ENCODE data around the gene SPRY2.

The SPRY2 gene

DNA sequence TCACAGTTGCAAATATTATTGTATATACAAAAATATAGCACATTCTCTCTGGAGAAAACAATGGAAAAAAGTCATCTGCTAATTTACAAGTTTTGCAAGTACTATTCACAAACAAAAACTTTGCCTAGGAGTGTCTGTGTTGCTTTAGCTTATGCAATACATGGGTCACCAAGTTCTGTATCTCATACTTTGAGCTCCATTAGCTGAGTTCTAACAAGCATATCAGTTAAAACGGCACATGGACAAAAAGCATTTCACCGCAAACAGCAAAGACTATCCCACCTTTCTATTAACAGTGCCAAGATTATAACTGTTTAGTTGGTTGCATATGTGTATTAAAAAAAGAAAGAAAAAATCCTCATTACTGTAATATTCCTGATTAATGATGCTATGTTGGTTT lies 4.6 kb downstream of the SPRY2 start:
- Histone ChIP-seq H3K9me3 (ENCODE audit: control insufficient read depth, insufficient read depth, low read length) (no peaks in the 10 kb centered on the region), H3K4me1 (ENCODE audit: control insufficient read depth, insufficient read depth, low read length) (peaks cover 8% of the 10 kb centered on the region), H3K9ac (ENCODE audit: low read depth, low read length) (no peak overlapping the region), H3K27me3 (ENCODE audit: control insufficient read depth, insufficient read depth, low read length) (no peaks in the 10 kb centered on the region), H3K4me3 (ENCODE audit: low read depth, low read length) (peak overlapping the region; percentile 99), H3K36me3 (ENCODE audit: control insufficient read depth, insufficient read depth, low read length) (peaks cover 12% of the 10 kb centered on the region)

- Histone ChIP-seq H3K9ac (ENCODE audit: low read depth, low read length) (no peak overlapping the region), H3K4me3 (ENCODE audit: low read depth, low read length) (no peak overlapping the region)
Measured at GRCh38 chr13:80334597-80335260, 6.2 kb downstream of the SPRY2 start.

GRCh38 chr13:80331984-80332383 lies 8.9 kb downstream of the SPRY2 start:
- Histone ChIP-seq H3K9me3 (ENCODE audit: control insufficient read depth, insufficient read depth, low read length) (no peaks in the 10 kb centered on the region), H3K36me3 (ENCODE audit: control insufficient read depth, insufficient read depth, low read length) (peaks cover 4% of the 10 kb centered on the region), H3K27me3 (ENCODE audit: control insufficient read depth, insufficient read depth, low read length) (no peaks in the 10 kb centered on the region), H3K4me3 (ENCODE audit: low read depth, low read length) (no peak overlapping the region), H3K4me1 (ENCODE audit: control insufficient read depth, insufficient read depth, low read length) (peaks cover 6% of the 10 kb centered on the region), H3K9ac (ENCODE audit: low read depth, low read length) (no peak overlapping the region)

More at GRCh38 chr13:80334597-80335260, 6.2 kb downstream of the SPRY2 start:
- peaks cover 8% of the 10 kb centered on the region for H3K4me1 ChIP-seq (ENCODE audit: control insufficient read depth, insufficient read depth, low read length)
- H3K9me3 ChIP-seq (ENCODE audit: control insufficient read depth, insufficient read depth, low read length) = no peaks in the 10 kb centered on the region
- peaks cover 12% of the 10 kb centered on the region for H3K36me3 ChIP-seq (ENCODE audit: control insufficient read depth, insufficient read depth, low read length)
- no peaks in the 10 kb centered on the region for H3K27me3 ChIP-seq (ENCODE audit: control insufficient read depth, insufficient read depth, low read length)

GRCh38 chr13:80329250-80329649 lies 11.7 kb downstream of the SPRY2 start:
- Histone ChIP-seq H3K27me3 (ENCODE audit: control insufficient read depth, insufficient read depth, low read length) (no peaks in the 10 kb centered on the region), H3K4me1 (ENCODE audit: control insufficient read depth, insufficient read depth, low read length) (no peaks in the 10 kb centered on the region), H3K36me3 (ENCODE audit: control insufficient read depth, insufficient read depth, low read length) (no peaks in the 10 kb centered on the region)

GRCh38 chr13:80319004-80319403 lies 21.9 kb downstream of the SPRY2 start:
- Histone ChIP-seq H3K36me3 (ENCODE audit: control insufficient read depth, insufficient read depth, low read length) (no peaks in the 10 kb centered on the region), H3K9me3 (ENCODE audit: control insufficient read depth, insufficient read depth, low read length) (no peaks in the 10 kb centered on the region), H3K4me3 (ENCODE audit: low read depth, low read length) (no peak overlapping the region), H3K27me3 (ENCODE audit: control insufficient read depth, insufficient read depth, low read length) (no peaks in the 10 kb centered on the region), H3K4me1 (ENCODE audit: control insufficient read depth, insufficient read depth, low read length) (no peaks in the 10 kb centered on the region), H3K9ac (ENCODE audit: low read depth, low read length) (no peak overlapping the region)

More at GRCh38 chr13:80329250-80329649, 11.7 kb downstream of the SPRY2 start:
- H3K4me3 ChIP-seq (ENCODE audit: low read depth, low read length) = no peak overlapping the region
- no peaks in the 10 kb centered on the region for H3K9me3 ChIP-seq (ENCODE audit: control insufficient read depth, insufficient read depth, low read length)
- H3K9ac ChIP-seq (ENCODE audit: low read depth, low read length) = no peak overlapping the region

DNA sequence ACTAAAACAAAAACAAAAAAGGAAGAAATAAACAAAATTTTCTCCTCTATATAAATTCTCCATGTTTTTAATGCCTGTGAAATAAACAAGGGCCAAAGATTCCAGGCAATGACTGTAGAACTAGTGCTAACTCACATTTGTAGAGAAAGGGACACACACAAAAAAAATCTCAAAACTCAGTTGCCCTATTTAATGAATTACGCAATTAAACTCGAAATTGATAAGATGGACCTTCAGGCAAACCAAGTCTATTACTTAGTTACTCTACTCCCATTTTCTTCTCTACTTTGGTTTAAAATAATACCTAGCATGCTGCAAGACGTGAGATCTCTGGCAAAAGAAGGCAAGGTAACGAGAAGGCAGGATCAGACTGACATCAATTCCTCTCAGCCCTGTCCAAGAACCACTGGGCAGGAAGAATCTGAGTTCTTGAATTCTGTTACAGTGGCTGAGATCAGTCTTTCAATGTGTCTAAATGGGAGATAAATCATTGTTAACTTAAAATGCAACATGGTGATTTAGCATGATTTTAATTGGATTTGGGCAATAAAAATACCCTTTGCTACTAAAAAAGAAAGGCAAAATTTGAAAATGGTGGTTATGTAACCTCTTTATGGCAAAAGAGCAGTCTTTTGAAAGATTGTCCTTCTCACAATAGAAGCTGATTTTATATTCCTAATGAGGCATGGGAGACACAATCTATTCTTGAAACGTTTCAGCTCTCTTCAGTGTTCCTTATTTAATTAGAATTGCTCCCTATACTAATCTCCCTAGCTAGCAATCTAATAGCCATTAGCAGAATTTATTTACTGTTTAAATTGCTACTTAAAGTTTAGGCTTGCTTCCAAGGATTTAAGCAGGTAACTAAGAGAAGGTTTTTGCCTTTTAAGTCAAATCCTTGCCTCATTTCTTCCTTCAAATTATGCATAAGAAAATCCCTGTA lies 25.9 kb downstream of the SPRY2 start:
- Histone ChIP-seq H3K36me3 (ENCODE audit: control insufficient read depth, insufficient read depth, low read length) (no peaks in the 10 kb centered on the region), H3K9ac (ENCODE audit: low read depth, low read length) (no peak overlapping the region), H3K27me3 (ENCODE audit: control insufficient read depth, insufficient read depth, low read length) (no peaks in the 10 kb centered on the region), H3K4me3 (ENCODE audit: low read depth, low read length) (no peak overlapping the region), H3K4me1 (ENCODE audit: control insufficient read depth, insufficient read depth, low read length) (no peaks in the 10 kb centered on the region), H3K9me3 (ENCODE audit: control insufficient read depth, insufficient read depth, low read length) (no peaks in the 10 kb centered on the region)

DNA sequence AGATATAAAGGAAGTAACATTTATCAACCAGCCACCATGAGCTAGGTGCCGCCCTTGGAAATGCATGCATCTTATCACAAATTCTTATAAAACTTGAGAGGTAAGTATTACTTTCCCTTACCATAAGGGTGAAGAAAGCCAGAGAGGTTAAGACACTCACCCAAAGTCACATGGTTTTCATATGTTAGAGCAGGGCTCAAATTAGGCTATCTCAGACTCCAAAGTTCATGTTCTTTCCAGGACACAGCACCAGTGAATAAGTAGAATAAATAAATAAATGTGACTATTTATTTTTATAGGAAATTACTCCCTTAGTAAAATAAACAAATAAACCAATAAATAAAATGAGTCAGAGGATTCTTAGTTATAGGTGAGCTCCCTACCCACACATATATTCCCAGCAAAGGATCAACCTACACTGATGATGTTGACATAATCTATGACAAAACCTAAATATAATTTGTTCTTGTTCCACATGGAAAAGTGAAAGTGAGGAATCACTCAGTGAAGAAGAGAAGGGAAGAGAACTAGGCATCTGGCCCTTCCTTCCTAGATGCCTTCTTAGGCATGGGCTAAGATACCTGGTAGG lies 27.2 kb downstream of the SPRY2 start:
- Histone ChIP-seq H3K4me1 (ENCODE audit: control insufficient read depth, insufficient read depth, low read length) (no peaks in the 10 kb centered on the region), H3K4me3 (ENCODE audit: low read depth, low read length) (no peak overlapping the region), H3K36me3 (ENCODE audit: control insufficient read depth, insufficient read depth, low read length) (no peaks in the 10 kb centered on the region), H3K27me3 (ENCODE audit: control insufficient read depth, insufficient read depth, low read length) (no peaks in the 10 kb centered on the region), H3K9ac (ENCODE audit: low read depth, low read length) (no peak overlapping the region), H3K9me3 (ENCODE audit: control insufficient read depth, insufficient read depth, low read length) (no peaks in the 10 kb centered on the region)

DNA sequence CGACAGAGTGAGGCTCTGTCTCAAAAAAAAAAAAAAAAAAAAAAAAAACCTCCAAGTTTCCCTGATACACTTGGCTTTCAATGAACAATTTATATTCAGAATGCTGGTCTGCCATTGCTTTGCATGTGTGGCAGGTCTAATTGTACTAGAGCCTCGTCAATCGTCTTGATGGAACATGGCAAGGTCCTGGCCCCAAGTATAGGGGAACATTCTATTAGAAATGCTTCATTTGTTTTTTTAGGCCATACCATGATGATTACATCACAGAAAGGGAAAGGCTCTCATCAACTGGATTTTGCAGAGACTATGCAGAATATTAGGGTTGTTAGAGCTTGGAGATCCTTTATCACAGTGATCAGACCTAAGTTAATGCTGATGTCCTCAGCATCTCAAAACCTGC lies 28.0 kb downstream of the SPRY2 start:
- Histone ChIP-seq H3K9me3 (ENCODE audit: control insufficient read depth, insufficient read depth, low read length) (no peaks in the 10 kb centered on the region), H3K9ac (ENCODE audit: low read depth, low read length) (no peak overlapping the region), H3K4me3 (ENCODE audit: low read depth, low read length) (no peak overlapping the region), H3K36me3 (ENCODE audit: control insufficient read depth, insufficient read depth, low read length) (no peaks in the 10 kb centered on the region), H3K4me1 (ENCODE audit: control insufficient read depth, insufficient read depth, low read length) (no peaks in the 10 kb centered on the region), H3K27me3 (ENCODE audit: control insufficient read depth, insufficient read depth, low read length) (no peaks in the 10 kb centered on the region)

- no peak overlapping the region for H3K9ac ChIP-seq (ENCODE audit: low read depth, low read length)
- H3K4me1 ChIP-seq (ENCODE audit: control insufficient read depth, insufficient read depth, low read length) = peaks cover 3% of the 10 kb centered on the region
- no peaks in the 10 kb centered on the region for H3K9me3 ChIP-seq (ENCODE audit: control insufficient read depth, insufficient read depth, low read length)
- H3K36me3 ChIP-seq (ENCODE audit: control insufficient read depth, insufficient read depth, low read length) = no peaks in the 10 kb centered on the region
- no peaks in the 10 kb centered on the region for H3K27me3 ChIP-seq (ENCODE audit: control insufficient read depth, insufficient read depth, low read length)
- no peak overlapping the region for H3K4me3 ChIP-seq (ENCODE audit: low read depth, low read length)
Measured at GRCh38 chr13:80312012-80312704, 28.8 kb downstream of the SPRY2 start.

- no peaks in the 10 kb centered on the region for H3K9me3 ChIP-seq (ENCODE audit: control insufficient read depth, insufficient read depth, low read length)
- H3K36me3 ChIP-seq (ENCODE audit: control insufficient read depth, insufficient read depth, low read length) = no peaks in the 10 kb centered on the region
- H3K4me1 ChIP-seq (ENCODE audit: control insufficient read depth, insufficient read depth, low read length) = peaks cover 8% of the 10 kb centered on the region
- no peak overlapping the region for H3K9ac ChIP-seq (ENCODE audit: low read depth, low read length)
- no peaks in the 10 kb centered on the region for H3K27me3 ChIP-seq (ENCODE audit: control insufficient read depth, insufficient read depth, low read length)
- H3K4me3 ChIP-seq (ENCODE audit: low read depth, low read length) = no peak overlapping the region
Measured at GRCh38 chr13:80309926-80310325, 31.0 kb downstream of the SPRY2 start.

- peaks cover 8% of the 10 kb centered on the region for H3K4me1 ChIP-seq (ENCODE audit: control insufficient read depth, insufficient read depth, low read length)
- no peaks in the 10 kb centered on the region for H3K9me3 ChIP-seq (ENCODE audit: control insufficient read depth, insufficient read depth, low read length)
- no peak overlapping the region for H3K4me3 ChIP-seq (ENCODE audit: low read depth, low read length)
- H3K36me3 ChIP-seq (ENCODE audit: control insufficient read depth, insufficient read depth, low read length) = no peaks in the 10 kb centered on the region
- no peak overlapping the region for H3K9ac ChIP-seq (ENCODE audit: low read depth, low read length)
- no peaks in the 10 kb centered on the region for H3K27me3 ChIP-seq (ENCODE audit: control insufficient read depth, insufficient read depth, low read length)
Measured at GRCh38 chr13:80307401-80307987, 33.4 kb downstream of the SPRY2 start.

Measured in iPS-15b (cell line).